HG02943 (cell line): ENCODE results near the gene MAGEB4.

Experiments used
- ATAC-seq: cut with Tn5 transposase; IDR thresholded peaks from one replicate; pipeline ENCODE4 v1.9.1; 2021; ENCODE audit warnings: mild to moderate bottlenecking, low read depth, moderate library complexity; ENCODE audit not compliant: unreplicated experiment

MAGEB4 gene

DNA sequence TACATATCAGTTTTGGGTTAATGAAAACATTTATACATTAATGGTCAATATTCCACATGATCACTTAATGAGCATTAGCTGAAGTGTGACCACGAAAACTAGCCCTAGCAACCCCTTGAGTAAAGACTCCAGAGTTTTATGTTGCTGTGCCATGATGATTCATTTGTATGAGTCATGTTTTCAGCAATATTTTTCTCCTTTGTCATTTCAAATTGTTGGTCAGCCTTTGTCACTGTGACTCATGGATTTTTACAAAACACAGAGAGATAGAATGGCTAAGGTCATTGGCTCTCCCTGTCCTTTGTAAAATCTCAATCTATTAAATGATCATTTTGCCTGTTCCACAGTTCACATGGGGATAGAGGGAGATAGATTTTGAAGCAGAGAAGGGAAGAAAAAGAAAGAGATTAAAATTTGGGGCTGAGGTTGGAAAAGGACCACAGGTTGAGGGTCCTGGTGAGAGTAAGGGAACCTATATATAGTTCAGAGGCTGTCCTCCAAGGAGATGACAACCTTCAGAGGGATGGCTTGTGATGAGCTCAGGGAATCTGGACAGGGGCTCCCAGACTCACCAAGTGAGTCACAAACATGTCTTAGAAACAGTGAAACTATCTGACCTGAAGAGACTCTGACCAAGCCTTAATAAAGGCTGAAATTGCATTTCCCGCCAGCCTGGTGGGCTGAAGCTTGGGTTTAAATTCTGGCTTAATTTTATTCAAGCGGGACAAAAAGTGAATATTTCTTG lies 41.8 kb downstream of the MAGEB4 start:
- ATAC-seq = no peak
